ENCODE results near the gene DNAJA3. TPM values are rescaled to one million over a fixed set of nuclear protein-coding genes. Genes with fewer than 3 reads are reported as not detected.

Gene DNAJA3
- total RNA-seq, 2 donors from 2014 or later = 47.6 to 60.0 TPM

DNA sequence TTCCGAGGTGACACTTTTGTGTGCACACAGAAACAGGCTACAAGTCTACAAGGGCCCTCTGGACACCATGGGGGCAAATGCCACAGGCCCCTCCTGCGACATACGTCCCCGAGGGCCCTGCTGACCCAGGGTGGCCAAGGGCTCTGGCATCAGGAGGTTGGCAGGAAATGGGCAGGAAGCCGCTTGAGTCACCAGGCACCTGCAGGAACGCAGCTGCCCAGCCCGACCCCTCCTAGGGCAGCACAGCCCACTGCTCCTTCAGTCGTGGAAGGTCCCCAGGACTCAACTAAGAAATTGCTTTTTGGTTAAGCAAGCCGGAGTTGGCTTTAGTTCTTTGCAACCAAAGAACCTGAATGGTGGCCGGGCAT lies 17.4 kb upstream of the DNAJA3 start:
- 95% methylated on average over 10 of the region's 10 CpGs for WGBS
- no peaks in the 10 kb centered on the region for H3K9me3 ChIP-seq
- no peaks in the 10 kb centered on the region for H3K27me3 ChIP-seq (replicated peaks; ENCODE audit: insufficient read depth)
- intact Hi-C loops (cut with DNase I) = loop anchor here (10.0 kb wide), 1 partner anchor 124 kb away; no protein-coding TSS in a partner anchor
- H3K4me1 ChIP-seq (replicated peaks) = peaks cover 11% of the 10 kb centered on the region
- DNase-seq (ENCODE audit: low spot score) = no peak
- H3K36me3 ChIP-seq = peaks cover 0 to 7% of the 10 kb centered on the region in 2 donors
- no peak overlapping the region for H3K27ac ChIP-seq
- TF ChIP-seq, protein P1, sequence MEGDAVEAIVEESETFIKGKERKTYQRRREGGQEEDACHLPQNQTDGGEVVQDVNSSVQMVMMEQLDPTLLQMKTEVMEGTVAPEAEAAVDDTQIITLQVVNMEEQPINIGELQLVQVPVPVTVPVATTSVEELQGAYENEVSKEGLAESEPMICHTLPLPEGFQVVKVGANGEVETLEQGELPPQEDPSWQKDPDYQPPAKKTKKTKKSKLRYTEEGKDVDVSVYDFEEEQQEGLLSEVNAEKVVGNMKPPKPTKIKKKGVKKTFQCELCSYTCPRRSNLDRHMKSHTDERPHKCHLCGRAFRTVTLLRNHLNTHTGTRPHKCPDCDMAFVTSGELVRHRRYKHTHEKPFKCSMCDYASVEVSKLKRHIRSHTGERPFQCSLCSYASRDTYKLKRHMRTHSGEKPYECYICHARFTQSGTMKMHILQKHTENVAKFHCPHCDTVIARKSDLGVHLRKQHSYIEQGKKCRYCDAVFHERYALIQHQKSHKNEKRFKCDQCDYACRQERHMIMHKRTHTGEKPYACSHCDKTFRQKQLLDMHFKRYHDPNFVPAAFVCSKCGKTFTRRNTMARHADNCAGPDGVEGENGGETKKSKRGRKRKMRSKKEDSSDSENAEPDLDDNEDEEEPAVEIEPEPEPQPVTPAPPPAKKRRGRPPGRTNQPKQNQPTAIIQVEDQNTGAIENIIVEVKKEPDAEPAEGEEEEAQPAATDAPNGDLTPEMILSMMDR (IDR thresholded peaks at IDR 0.05) = no peak
- no peak for TF ChIP-seq POLR2AphosphoS5 (IDR thresholded peaks at IDR 0.05)
- no peak for TF ChIP-seq POLR2A (IDR thresholded peaks at IDR 0.05)
- H3K4me3 ChIP-seq = no peak overlapping the region

DNA sequence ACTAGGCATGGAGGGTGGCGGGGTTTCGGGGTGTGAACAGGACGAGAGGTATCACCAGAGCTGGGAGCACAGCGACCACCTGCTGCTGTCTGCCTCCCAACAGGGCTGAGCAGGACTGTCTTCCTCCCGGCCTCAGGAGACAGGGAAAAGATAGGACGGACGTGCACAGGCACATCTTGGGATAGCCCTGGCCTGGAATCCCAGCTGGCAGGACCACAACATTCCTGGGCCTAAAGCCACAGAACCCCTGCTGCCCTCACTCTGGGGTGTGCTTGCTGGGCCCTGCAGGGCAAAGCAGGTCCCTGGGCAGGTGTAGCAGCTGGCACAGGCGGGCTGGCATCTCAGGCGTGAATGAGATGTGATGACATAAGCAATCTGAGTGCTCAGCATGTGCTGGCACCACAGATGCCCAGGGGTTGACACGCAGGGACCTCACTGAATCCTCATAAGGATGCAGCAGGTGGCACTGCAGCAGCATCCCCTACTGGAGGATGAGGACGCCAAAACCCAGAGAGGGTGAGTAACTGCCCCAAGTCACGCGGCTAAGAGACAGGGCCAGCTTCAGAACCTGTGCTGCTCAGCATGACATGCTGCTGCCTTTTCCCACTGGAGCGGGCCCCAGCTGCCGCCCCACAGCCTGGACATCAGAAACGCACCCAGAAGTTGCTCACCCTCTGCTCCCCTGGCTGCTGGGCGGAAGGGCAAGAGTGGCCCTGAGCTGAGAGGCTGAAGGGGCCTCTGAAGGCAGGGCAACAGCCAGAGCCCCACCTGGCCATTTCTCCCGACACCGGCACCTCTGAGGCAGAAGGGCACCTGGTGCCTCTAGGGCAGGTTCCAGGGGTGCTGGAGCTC lies 16.4 kb upstream of the DNAJA3 start:
- Histone ChIP-seq H3K36me3 (peaks cover 0 to 7% of the 10 kb centered on the region in 2 donors), H3K27me3 (replicated peaks; ENCODE audit: insufficient read depth) (no peaks in the 10 kb centered on the region), H3K4me1 (replicated peaks) (peaks cover 11% of the 10 kb centered on the region), H3K27ac (no peak overlapping the region), H3K9me3 (no peaks in the 10 kb centered on the region), H3K4me3 (no peak overlapping the region)
- no peak for DNase-seq (ENCODE audit: low spot score)
- intact Hi-C loops (cut with DNase I) = loop anchor here (10.0 kb wide), 1 partner anchor 125 kb away; no protein-coding TSS in a partner anchor
- WGBS = 58% methylated on average over 19 of the region's 19 CpGs
- TF ChIP-seq, protein P1 (IDR thresholded peaks at IDR 0.05) = no peak
- peak; percentile 28 for TF ChIP-seq POLR2AphosphoS5 (IDR thresholded peaks at IDR 0.05)

DNA sequence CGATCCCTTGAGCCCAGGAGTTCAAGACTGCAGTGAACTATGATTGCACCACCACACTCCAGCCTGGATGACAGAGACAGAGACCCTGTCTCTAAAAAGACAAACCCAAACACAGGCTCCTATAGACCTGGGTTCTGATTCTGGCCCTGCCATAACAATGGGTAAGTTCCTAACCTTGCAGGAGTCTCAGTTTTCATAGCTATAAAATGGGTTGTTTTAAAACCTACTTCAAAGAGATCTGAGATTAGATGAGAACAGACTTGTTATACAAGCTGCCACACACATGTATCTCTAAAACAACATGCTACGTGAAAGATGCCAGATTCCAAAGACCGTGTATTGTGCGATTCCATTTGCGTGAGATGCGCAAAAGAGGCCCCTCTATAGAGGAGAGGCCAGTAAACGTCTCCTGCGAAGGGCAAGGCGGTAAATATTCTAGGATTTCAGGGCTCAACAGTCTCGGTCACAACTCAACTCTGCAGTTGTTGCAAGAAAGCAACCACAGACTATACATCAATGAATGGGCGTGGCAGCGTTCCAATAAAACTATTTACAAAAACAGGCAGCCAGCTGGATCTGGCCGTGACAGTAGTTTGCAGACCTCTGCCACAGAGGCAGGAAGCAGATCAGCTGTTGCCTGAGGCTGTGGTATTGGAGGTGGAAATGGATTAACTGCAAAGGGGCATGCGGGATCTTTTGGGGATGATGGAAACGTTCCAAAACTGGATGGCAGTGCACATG lies 15.2 kb upstream of the DNAJA3 start:
- no peak overlapping the region for H3K27ac ChIP-seq
- intact Hi-C loops (cut with DNase I) = no loop called here

DNA sequence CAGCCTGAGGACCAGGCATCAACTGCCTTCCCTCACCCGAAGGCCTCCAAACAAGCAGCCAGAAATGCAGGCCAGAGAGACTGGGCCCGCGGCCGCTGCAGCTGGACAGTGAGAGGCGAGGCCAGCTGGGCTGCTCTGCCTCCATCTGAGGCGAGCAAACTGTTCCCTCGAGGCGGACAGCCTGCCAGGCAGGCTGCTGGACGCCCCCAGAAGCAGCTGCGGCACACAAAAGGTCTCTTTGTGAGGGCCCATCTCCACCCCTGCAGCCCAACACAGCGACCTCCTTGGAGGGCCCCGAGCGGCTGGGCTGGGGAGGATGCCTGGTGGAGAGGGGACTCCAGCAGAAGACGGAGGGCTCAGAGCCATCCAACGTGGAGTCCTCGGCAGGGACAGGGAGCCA lies 14.0 kb upstream of the DNAJA3 start:
- peaks cover 0 to 7% of the 10 kb centered on the region in 2 donors for H3K36me3 ChIP-seq

More for the DNA sequence above, 15.2 kb upstream of the DNAJA3 start:
- Histone ChIP-seq H3K27me3 (replicated peaks; ENCODE audit: insufficient read depth) (no peaks in the 10 kb centered on the region), H3K36me3 (peaks cover 0 to 7% of the 10 kb centered on the region in 2 donors), H3K4me3 (no peak overlapping the region), H3K4me1 (replicated peaks) (peaks cover 11% of the 10 kb centered on the region), H3K9me3 (no peaks in the 10 kb centered on the region)
- TF ChIP-seq POLR2A (IDR thresholded peaks at IDR 0.05) (no peak), POLR2AphosphoS5 (IDR thresholded peaks at IDR 0.05) (peak; percentile 81)
- DNase-seq (ENCODE audit: low spot score) = peak; percentile 82
- WGBS = 22% methylated on average over 15 of the region's 15 CpGs

DNA sequence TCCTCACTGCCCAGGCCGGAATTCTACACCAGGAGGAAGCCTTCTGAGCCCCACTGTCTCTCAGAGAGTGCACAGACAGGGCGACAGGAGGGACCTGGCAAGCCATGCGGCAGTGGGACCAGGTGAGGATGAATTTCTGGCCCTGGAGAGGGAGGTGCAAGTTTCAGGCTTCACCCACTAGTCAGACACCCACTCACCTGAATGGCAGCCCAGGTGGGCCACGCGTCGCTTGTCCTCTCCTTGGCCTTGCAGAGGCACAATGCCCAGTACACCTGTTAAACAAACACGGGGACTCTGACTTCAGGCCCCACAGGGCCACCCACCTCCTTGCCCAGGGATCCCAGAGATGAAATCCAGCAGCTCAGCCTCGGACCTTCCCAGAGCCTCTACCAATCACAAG lies 13.5 kb upstream of the DNAJA3 start:
- Histone ChIP-seq H3K27me3 (replicated peaks; ENCODE audit: insufficient read depth) (no peaks in the 10 kb centered on the region), H3K4me3 (no peak overlapping the region), H3K4me1 (replicated peaks) (peaks cover 11% of the 10 kb centered on the region), H3K36me3 (peaks cover 0 to 6% of the 10 kb centered on the region in 2 donors), H3K9me3 (no peaks in the 10 kb centered on the region), H3K27ac (no peak overlapping the region)
- no peak for DNase-seq (ENCODE audit: low spot score)
- intact Hi-C loops (cut with DNase I) = no loop called here
- TF ChIP-seq POLR2A (IDR thresholded peaks at IDR 0.05) (no peak), POLR2AphosphoS5 (IDR thresholded peaks at IDR 0.05) (no peak)
- TF ChIP-seq, protein P1 (IDR thresholded peaks at IDR 0.05) = no peak
- WGBS = 82% methylated on average over 8 of the region's 8 CpGs

More for the DNA sequence above, 14.0 kb upstream of the DNAJA3 start:
- intact Hi-C loops (cut with DNase I) = no loop called here
- no peaks in the 10 kb centered on the region for H3K9me3 ChIP-seq
- TF ChIP-seq, protein P1 (IDR thresholded peaks at IDR 0.05) = no peak
- no peak for TF ChIP-seq POLR2AphosphoS5 (IDR thresholded peaks at IDR 0.05)
- no peak for TF ChIP-seq POLR2A (IDR thresholded peaks at IDR 0.05)
- H3K27me3 ChIP-seq (replicated peaks; ENCODE audit: insufficient read depth) = no peaks in the 10 kb centered on the region
- no peak overlapping the region for H3K27ac ChIP-seq
- no peak overlapping the region for H3K4me3 ChIP-seq
- WGBS = 36% methylated on average over 16 of the region's 16 CpGs
- DNase-seq (ENCODE audit: low spot score) = no peak
- H3K4me1 ChIP-seq (replicated peaks) = peaks cover 11% of the 10 kb centered on the region
